Caco-2 (cell line): ENCODE data around the gene ZNF813. TPM values are rescaled to one million over a fixed set of nuclear protein-coding genes. Genes with fewer than 3 reads are reported as not detected.
"Not testable (repeated sequence)": the region's sequence is repeated elsewhere in the genome, so short reads cannot be mapped to it uniquely, and the experiment has no call there.

Experiments
- BruUV-seq: library from RNA; stranded (reverse); fragments of 400-500 nt; replicated peaks from 2 replicates; lab custom pipeline; 2021; lab: Mats Ljungman, UMichigan
- CTCF ChIA-PET: fragments of 300-600 bp; sonication (Branson Sonifier 250); formaldehyde crosslinking; loops from one replicate; lab custom pipeline; 2022; ENCODE audit warnings: antibody characterized with exemption; lab: Charles Lee
- POLR2A ChIA-PET: fragments of 300-600 bp; sonication (Branson Sonifier 250); formaldehyde crosslinking; loops from one replicate; lab custom pipeline; 2022; ENCODE audit warnings: antibody characterized with exemption; lab: Charles Lee
- DNase-seq, 2 experiments: peaks; one replicate each; pipeline versions ENCODE4 v3.0.0 to v3.0.0-alpha.2; 2020 to 2022
- H3K27me3 ChIP-seq: replicated peaks from 2 replicates; pipeline ENCODE4 v1.6.0; 2011; ENCODE audit warnings: low read length; ENCODE audit not compliant: control insufficient read depth, insufficient read depth
- H3K36me3 ChIP-seq: 2 replicates; pipeline ENCODE4 v1.5.1; 2011; ENCODE audit warnings: low read length; ENCODE audit not compliant: control insufficient read depth, insufficient read depth
- H3K4me1 ChIP-seq: fragments of 250-450 bp; sonication (Bioruptor Pico); 2 replicates; pipeline ENCODE4 v1.5.1; 2020; ENCODE audit warnings: mild to moderate bottlenecking
- H3K4me3 ChIP-seq: 2 replicates; pipeline ENCODE4 v1.5.1; 2011; ENCODE audit warnings: low read depth, mild to moderate bottlenecking, control low read depth, low read length
- H3K9me3 ChIP-seq: fragments of 250-450 bp; sonication (Bioruptor Pico); 2 replicates; pipeline ENCODE4 v1.5.1; 2020; ENCODE audit warnings: mild to moderate bottlenecking, moderate library complexity
- H3K27ac Mint-ChIP-seq: one replicate; pipeline ENCODE4 v1.8.0; 2022; ENCODE audit warnings: mixed read lengths; ENCODE audit not compliant: unreplicated experiment
- H3K27me3 Mint-ChIP-seq: one replicate; pipeline ENCODE4 v1.8.0; 2022; ENCODE audit warnings: mixed read lengths; ENCODE audit not compliant: insufficient read depth, unreplicated experiment
- H3K36me3 Mint-ChIP-seq: one replicate; pipeline ENCODE4 v1.8.0; 2022; ENCODE audit warnings: mild to moderate bottlenecking, mixed read lengths; ENCODE audit not compliant: insufficient read depth, unreplicated experiment
- H3K4me1 Mint-ChIP-seq: one replicate; pipeline ENCODE4 v1.8.0; 2022; ENCODE audit warnings: low read depth, mixed read lengths; ENCODE audit not compliant: unreplicated experiment
- H3K4me3 Mint-ChIP-seq: one replicate; pipeline ENCODE4 v1.8.0; 2022; ENCODE audit warnings: mild to moderate bottlenecking, moderate library complexity, mixed read lengths; ENCODE audit not compliant: unreplicated experiment
- H3K9me3 Mint-ChIP-seq: one replicate; pipeline ENCODE4 v1.8.0; 2022; ENCODE audit warnings: mixed read lengths; ENCODE audit not compliant: unreplicated experiment
- CTCF ChIP-seq, 2 experiments: fragments of 200-600 bp in 1 of 2; IDR thresholded peaks; 1 replicate in 1 of 2; 2 replicates in 1 of 2; pipeline versions ENCODE4 v1.5.1 to v1.8.0; 2011 to 2022; ENCODE audit warnings: antibody characterized with exemption in 1 of 2, control low read depth in 1 of 2, inconsistent platforms in 1 of 2, low read depth in 1 of 2, low read length in 1 of 2, mild to moderate bottlenecking in 1 of 2, moderate library complexity in 1 of 2; ENCODE audit not compliant: insufficient read depth in 1 of 2, severe bottlenecking in 1 of 2, unreplicated experiment in 1 of 2
- intact Hi-C: fragments of 100-400 bp; cut with micrococcal nuclease; formaldehyde crosslinking; loops from one replicate; pipeline ENCODE4 v1.10.0; 2022; ENCODE audit not compliant: unreplicated experiment
- total RNA-seq: library from RNA; stranded (reverse); gene quantifications from 2 replicates; pipeline ENCODE4 v1.2.3, GENCODE V29; 2022

The ZNF813 gene
- total RNA-seq, 1 experiment from 2014 or later: 7.9 TPM

- Histone ChIP-seq H3K4me3 (no peak overlapping the region), H3K4me1 (peaks cover 14% of the 10 kb centered on the region), H3K27me3 (no peaks in the 10 kb centered on the region), H3K36me3 (no peaks in the 10 kb centered on the region), H3K9me3 (no peaks in the 10 kb centered on the region)
- no peaks in the 10 kb centered on the region for H3K27me3 Mint-ChIP-seq
- H3K4me3 Mint-ChIP-seq: no peak overlapping the region
- peaks cover 13% of the 10 kb centered on the region for H3K36me3 Mint-ChIP-seq
- no peak overlapping the region for H3K27ac Mint-ChIP-seq
- CTCF ChIA-PET: interaction anchor here (0.6 kb wide), 1 partner anchor 186 kb away, joined by 5 read pairs; no protein-coding TSS in a partner anchor
- H3K4me1 Mint-ChIP-seq: peaks cover 7% of the 10 kb centered on the region
- H3K9me3 Mint-ChIP-seq: peaks cover 11% of the 10 kb centered on the region
- POLR2A ChIA-PET: no interaction called here
- no peak for DNase-seq
- no peak for TF ChIP-seq CTCF (IDR thresholded peaks at IDR 0.05; ENCODE audit: insufficient read depth in 1 of 2, low read depth in 1 of 2, low read length in 1 of 2, severe bottlenecking in 1 of 2, unreplicated experiment in 1 of 2)
- BruUV-seq: no TSS peak
- intact Hi-C loops: loop anchor here (10.0 kb wide), 1 partner anchor 315 kb away; the partner anchor contains the start of gene ZNF665
These were observed 42.3 kb downstream of the ZNF813 start for GRCh38 chr19:53509845-53510244.

GRCh38 chr19:53511357-53511756, 43.8 kb downstream of the ZNF813 start:
- Mint-ChIP-seq H3K27ac (no peak overlapping the region), H3K4me1 (peaks cover 3% of the 10 kb centered on the region), H3K27me3 (no peaks in the 10 kb centered on the region), H3K36me3 (peaks cover 10% of the 10 kb centered on the region), H3K9me3 (peaks cover 6% of the 10 kb centered on the region), H3K4me3 (no peak overlapping the region)
- H3K9me3 ChIP-seq: no peaks in the 10 kb centered on the region
- no peak overlapping the region for H3K4me3 ChIP-seq
- peaks cover 8% of the 10 kb centered on the region; the same call in 1 of the 2 replicates for H3K4me1 ChIP-seq
- DNase-seq: no peak
- ChIA-PET POLR2A (no interaction called here), CTCF (no interaction called here)
- no peaks in the 10 kb centered on the region for H3K36me3 ChIP-seq
- H3K27me3 ChIP-seq: no peaks in the 10 kb centered on the region
- no TSS peak for BruUV-seq
- TF ChIP-seq CTCF (IDR thresholded peaks at IDR 0.05; ENCODE audit: insufficient read depth in 1 of 2, low read depth in 1 of 2, low read length in 1 of 2, severe bottlenecking in 1 of 2, unreplicated experiment in 1 of 2): no peak
- intact Hi-C loops: loop anchor here (10.0 kb wide), 1 partner anchor 317 kb away; the partner anchor contains the start of gene ZNF665

- POLR2A ChIA-PET: no interaction called here
- H3K27ac Mint-ChIP-seq: no peak overlapping the region
- H3K4me1 Mint-ChIP-seq: no peaks in the 10 kb centered on the region
- no peaks in the 10 kb centered on the region for H3K36me3 ChIP-seq
- peak; percentile 63 to 64 for TF ChIP-seq CTCF (IDR thresholded peaks at IDR 0.05; ENCODE audit: insufficient read depth in 1 of 2, low read depth in 1 of 2, low read length in 1 of 2, severe bottlenecking in 1 of 2, unreplicated experiment in 1 of 2)
- no TSS peak for BruUV-seq
- H3K27me3 Mint-ChIP-seq: no peaks in the 10 kb centered on the region
- H3K4me1 ChIP-seq: peaks cover 8% of the 10 kb centered on the region; the same call in 1 of the 2 replicates
- no peaks in the 10 kb centered on the region for H3K9me3 Mint-ChIP-seq
- DNase-seq: peak; percentile 60 to 61
- no peaks in the 10 kb centered on the region for H3K9me3 ChIP-seq
- CTCF ChIA-PET: interaction anchor here (1.2 kb wide), 1 partner anchor 9 kb away, joined by 6 read pairs; no protein-coding TSS in a partner anchor
- no peak overlapping the region for H3K4me3 Mint-ChIP-seq
- no peak overlapping the region for H3K4me3 ChIP-seq
- peaks cover 5% of the 10 kb centered on the region for H3K36me3 Mint-ChIP-seq
- intact Hi-C loops: loop anchor here (10.0 kb wide), 1 partner anchor 317 kb away; the partner anchor contains the start of gene ZNF665
- H3K27me3 ChIP-seq: no peaks in the 10 kb centered on the region
These were observed 44.4 kb downstream of the ZNF813 start for GRCh38 chr19:53511933-53512374.

GRCh38 chr19:53515047-53515446, 47.5 kb downstream of the ZNF813 start:
- H3K27ac Mint-ChIP-seq, H3K36me3 ChIP-seq, H3K9me3 ChIP-seq, DNase-seq, H3K4me1 Mint-ChIP-seq, BruUV-seq, H3K27me3 Mint-ChIP-seq, H3K4me3 Mint-ChIP-seq, H3K27me3 ChIP-seq, H3K9me3 Mint-ChIP-seq, POLR2A ChIA-PET, CTCF ChIA-PET, H3K4me1 ChIP-seq, H3K4me3 ChIP-seq: not testable (repeated sequence)
- H3K36me3 Mint-ChIP-seq: peaks cover 11% of the 10 kb centered on the region
- intact Hi-C loops: loop anchor here (10.0 kb wide), 1 partner anchor 320 kb away; the partner anchor contains the start of gene ZNF665
